ENCODE data around the gene RHOF.

Gene RHOF

GRCh38 chr12:121809712-121810116 is 16.2 kb upstream of the RHOF start:
- no peak for DNase-seq (ENCODE audit: low read depth)
- no peak for TF ChIP-seq CTCF (IDR thresholded peaks at IDR 0.05; ENCODE audit: low read depth, low read length, missing control alignments)
- in situ Hi-C loops (cut with HindIII; ENCODE audit: low sequenced_read_pairs) = no loop called here
- H3K4me3 ChIP-seq (ENCODE audit: low read depth, low read length) = no peak overlapping the region

- no peak for TF ChIP-seq CTCF (IDR thresholded peaks at IDR 0.05; ENCODE audit: low read depth, low read length, missing control alignments)
- DNase-seq (ENCODE audit: low read depth) = no peak
- H3K4me3 ChIP-seq (ENCODE audit: low read depth, low read length) = no peak overlapping the region
- in situ Hi-C loops (cut with HindIII; ENCODE audit: low sequenced_read_pairs) = no loop called here
Measured at GRCh38 chr12:121808623-121809022, 15.1 kb upstream of the RHOF start.

- TF ChIP-seq CTCF (IDR thresholded peaks at IDR 0.05; ENCODE audit: low read depth, low read length, missing control alignments) = no peak
- no peak overlapping the region for H3K4me3 ChIP-seq (ENCODE audit: low read depth, low read length)
- in situ Hi-C loops (cut with HindIII; ENCODE audit: low sequenced_read_pairs) = no loop called here
- DNase-seq (ENCODE audit: low read depth) = no peak
Measured at GRCh38 chr12:121807642-121808347, 14.3 kb upstream of the RHOF start.

GRCh38 chr12:121806546-121807423 is 13.3 kb upstream of the RHOF start:
- peak overlapping the region; percentile 78 for H3K4me3 ChIP-seq (ENCODE audit: low read depth, low read length)
- in situ Hi-C loops (cut with HindIII; ENCODE audit: low sequenced_read_pairs) = no loop called here
- DNase-seq (ENCODE audit: low read depth) = no peak
- TF ChIP-seq CTCF (IDR thresholded peaks at IDR 0.05; ENCODE audit: low read depth, low read length, missing control alignments) = no peak

- TF ChIP-seq CTCF (IDR thresholded peaks at IDR 0.05; ENCODE audit: low read depth, low read length, missing control alignments) = no peak
- DNase-seq (ENCODE audit: low read depth) = no peak
- in situ Hi-C loops (cut with HindIII; ENCODE audit: low sequenced_read_pairs) = no loop called here
- H3K4me3 ChIP-seq (ENCODE audit: low read depth, low read length) = peak overlapping the region; percentile 78
Measured at GRCh38 chr12:121806009-121806545, 12.6 kb upstream of the RHOF start.

- no peak for DNase-seq (ENCODE audit: low read depth)
- peak overlapping the region; percentile 78 for H3K4me3 ChIP-seq (ENCODE audit: low read depth, low read length)
- in situ Hi-C loops (cut with HindIII; ENCODE audit: low sequenced_read_pairs) = no loop called here
- TF ChIP-seq CTCF (IDR thresholded peaks at IDR 0.05; ENCODE audit: low read depth, low read length, missing control alignments) = no peak
Measured at GRCh38 chr12:121805171-121806008, 11.9 kb upstream of the RHOF start.
